ENCODE results near the gene VAT1L.

DNA sequence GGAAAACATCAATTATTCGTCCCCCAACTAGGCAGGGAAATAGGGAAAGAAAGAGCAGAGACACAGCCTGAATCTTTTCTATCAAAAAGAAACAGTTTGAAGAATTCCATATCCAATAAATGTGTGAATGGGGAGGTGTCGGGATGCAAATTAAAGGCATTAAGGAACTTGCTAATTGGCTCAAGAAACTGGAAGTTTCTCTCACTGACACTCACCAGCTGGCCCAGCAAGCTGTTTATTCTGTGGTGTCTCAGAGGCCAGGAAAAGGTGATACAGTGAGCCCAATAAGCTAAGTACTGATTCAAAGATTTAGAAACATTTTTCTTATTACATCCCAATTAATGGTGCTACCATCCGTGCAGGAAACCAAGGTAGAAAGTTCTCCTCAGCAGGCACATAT, 129.6 kb downstream of the VAT1L start:
- TF ChIP-seq, protein P1, sequence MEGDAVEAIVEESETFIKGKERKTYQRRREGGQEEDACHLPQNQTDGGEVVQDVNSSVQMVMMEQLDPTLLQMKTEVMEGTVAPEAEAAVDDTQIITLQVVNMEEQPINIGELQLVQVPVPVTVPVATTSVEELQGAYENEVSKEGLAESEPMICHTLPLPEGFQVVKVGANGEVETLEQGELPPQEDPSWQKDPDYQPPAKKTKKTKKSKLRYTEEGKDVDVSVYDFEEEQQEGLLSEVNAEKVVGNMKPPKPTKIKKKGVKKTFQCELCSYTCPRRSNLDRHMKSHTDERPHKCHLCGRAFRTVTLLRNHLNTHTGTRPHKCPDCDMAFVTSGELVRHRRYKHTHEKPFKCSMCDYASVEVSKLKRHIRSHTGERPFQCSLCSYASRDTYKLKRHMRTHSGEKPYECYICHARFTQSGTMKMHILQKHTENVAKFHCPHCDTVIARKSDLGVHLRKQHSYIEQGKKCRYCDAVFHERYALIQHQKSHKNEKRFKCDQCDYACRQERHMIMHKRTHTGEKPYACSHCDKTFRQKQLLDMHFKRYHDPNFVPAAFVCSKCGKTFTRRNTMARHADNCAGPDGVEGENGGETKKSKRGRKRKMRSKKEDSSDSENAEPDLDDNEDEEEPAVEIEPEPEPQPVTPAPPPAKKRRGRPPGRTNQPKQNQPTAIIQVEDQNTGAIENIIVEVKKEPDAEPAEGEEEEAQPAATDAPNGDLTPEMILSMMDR (IDR thresholded peaks at IDR 0.05 in 2 of 3, conservative IDR thresholded peaks at IDR 0.05 in 1 of 3; ENCODE audit: borderline replicate concordance in 1 of 3, insufficient read depth in 1 of 3, low read depth in 2 of 3, low read length in 2 of 3), result no peak
- TF ChIP-seq POLR2AphosphoS5 (IDR thresholded peaks at IDR 0.05; ENCODE audit: low read depth, low read length), result no peak
- TF ChIP-seq, protein P2, sequence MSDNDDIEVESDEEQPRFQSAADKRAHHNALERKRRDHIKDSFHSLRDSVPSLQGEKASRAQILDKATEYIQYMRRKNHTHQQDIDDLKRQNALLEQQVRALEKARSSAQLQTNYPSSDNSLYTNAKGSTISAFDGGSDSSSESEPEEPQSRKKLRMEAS (IDR thresholded peaks at IDR 0.05), result no peak
- no peak for TF ChIP-seq SRF (IDR thresholded peaks at IDR 0.05; ENCODE audit: low read depth)
- no peak for TF ChIP-seq POLR2A (IDR thresholded peaks at IDR 0.05; ENCODE audit: borderline replicate concordance, extremely low read depth, insufficient read depth, insufficient read length)
- no peak for TF ChIP-seq TCF7L2 (IDR thresholded peaks at IDR 0.05; ENCODE audit: borderline replicate concordance, extremely low read depth, insufficient read depth, insufficient read length)
